ENCODE measurements around the gene HOXB9.
A peak's percentile ranks its signal among the peaks of the same experiment; 100 is the strongest.

The HOXB9 gene

DNA sequence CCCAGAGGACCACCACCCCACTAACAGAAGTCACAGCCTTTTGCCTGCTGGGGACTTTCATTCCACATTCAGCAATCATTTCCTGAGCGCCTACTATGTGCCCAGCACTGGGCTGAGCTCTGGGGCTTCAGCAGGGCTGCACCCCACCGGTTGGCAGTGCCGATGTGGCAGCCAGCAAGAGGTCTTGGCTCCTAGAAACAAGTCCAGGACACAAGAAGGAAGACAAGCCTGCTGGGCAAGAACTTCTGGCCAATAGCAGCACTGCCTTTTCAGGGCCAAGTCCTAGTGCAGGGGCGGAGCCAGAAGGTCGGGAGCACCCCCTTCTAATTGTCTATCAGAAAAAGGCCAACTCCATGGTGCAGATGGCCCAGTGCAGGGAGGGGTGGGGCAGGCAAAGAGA lies 13.0 kb upstream of the HOXB9 start:
- DNase-seq (ENCODE audit: low spot score): peak; percentile 47

DNA sequence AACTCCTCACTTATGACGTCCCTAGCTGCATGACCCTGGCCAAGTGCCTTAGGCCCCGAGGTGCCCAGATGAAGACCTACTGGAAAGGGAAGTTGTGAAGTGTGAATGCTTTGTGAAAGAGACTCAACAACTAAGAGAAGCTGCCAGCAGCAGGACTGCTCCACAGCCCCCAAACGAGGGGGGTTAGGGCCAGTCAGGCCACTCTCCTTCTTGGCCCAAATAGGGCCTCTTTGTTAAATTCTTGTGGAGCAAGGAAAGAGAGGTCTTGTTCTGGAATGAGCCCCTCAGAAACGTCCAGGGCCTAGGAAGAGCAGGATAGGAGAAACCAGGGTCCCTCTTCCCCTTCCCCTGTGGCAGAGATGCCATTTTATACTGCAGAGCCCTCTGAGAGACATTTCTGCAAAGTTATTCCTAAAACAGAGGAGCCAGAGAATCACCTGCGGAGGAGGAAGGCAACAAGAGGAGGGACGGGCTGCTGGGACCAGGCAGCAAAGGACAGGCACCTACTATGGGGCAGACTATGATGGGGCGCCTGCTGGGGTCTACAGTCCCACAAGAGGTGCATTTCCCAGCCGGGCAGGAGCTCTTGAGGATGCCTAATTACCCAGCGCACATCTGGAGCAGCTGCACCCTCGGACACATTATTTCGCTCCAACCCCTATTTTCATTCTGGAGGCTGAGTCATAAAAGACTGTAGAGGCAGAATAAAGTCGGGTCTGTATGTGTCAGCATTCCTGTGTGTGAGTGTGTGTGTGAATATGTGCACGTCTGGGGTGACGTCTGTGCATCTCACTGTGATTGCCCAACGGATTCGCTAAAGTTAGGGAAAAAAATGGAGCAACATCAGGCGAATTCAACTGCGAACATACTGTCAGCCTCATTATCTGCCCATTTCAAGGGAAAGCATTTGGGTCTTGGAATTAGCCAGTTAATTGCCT lies 11.4 kb upstream of the HOXB9 start:
- no peak for DNase-seq (ENCODE audit: low spot score)

- DNase-seq (ENCODE audit: low spot score): peak; percentile 97
These were observed 10.2 kb upstream of the HOXB9 start for GRCh38 chr17:48636177-48637018.

DNA sequence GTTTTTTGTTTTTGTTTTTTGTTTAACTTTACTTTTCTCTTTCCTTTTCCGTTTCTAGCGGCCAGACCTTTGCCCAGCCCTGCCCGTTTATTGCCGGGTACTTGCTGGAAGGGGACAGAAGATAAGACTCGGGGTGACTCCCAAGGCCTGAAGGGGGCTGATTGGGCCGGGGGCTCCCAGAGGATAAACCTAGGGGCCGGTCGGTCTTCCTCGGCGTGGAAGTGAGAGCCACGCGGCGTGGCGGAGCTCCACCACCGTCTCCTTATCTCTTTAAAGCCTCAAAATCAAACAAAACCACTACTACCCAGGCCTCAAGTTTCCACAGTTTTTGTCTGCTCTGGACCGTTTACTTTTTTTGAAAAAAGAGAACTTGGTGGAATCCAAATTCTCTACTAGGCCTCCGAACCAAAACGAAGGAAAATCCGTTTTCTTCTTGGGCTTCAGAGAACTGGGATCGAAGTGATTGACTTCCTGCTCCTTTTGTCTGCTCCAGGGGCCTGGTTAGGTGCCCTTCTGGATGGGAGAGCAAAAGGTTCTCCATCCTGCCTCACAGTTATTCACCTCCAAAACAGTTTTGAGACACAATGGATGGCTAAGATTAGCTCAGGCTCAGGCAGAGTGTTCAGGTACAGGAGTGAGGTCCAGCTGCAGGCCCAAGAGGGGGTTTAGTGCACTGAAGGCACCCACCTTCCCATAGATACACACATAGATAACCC lies 8.5 kb upstream of the HOXB9 start:
- no peak for DNase-seq (ENCODE audit: low spot score)

- DNase-seq (ENCODE audit: low spot score): no peak
These were observed 7.1 kb upstream of the HOXB9 start for GRCh38 chr17:48633266-48633677.

GRCh38 chr17:48632579-48633265 lies 6.6 kb upstream of the HOXB9 start:
- no peak for DNase-seq (ENCODE audit: low spot score)

- no peak for DNase-seq (ENCODE audit: low spot score)
These were observed 5.8 kb upstream of the HOXB9 start for GRCh38 chr17:48631693-48632578.

GRCh38 chr17:48630925-48631692 lies 5.0 kb upstream of the HOXB9 start:
- DNase-seq (ENCODE audit: low spot score): no peak

- no peak for DNase-seq (ENCODE audit: low spot score)
These were observed 4.1 kb upstream of the HOXB9 start for GRCh38 chr17:48630009-48630924.

DNA sequence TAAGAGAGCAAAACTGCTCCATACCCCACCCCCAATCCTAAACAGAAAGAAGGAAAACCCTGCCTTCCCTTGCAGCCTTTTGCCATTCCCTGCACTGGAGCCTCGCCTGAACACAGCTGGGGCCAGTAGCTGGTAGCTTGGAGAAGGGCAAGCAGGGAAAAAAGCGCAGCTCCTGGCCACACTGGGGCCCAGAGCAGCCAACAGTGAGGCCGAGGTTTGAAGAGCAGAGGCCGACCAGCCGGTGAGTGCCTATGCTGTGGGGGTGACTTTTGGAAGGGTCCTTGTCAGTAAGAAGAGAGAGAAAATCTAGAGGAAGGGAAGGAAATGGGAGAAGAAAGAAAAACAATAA lies 3.2 kb upstream of the HOXB9 start:
- DNase-seq (ENCODE audit: low spot score): no peak

GRCh38 chr17:48628649-48629410 lies 2.7 kb upstream of the HOXB9 start:
- no peak for DNase-seq (ENCODE audit: low spot score)

DNA sequence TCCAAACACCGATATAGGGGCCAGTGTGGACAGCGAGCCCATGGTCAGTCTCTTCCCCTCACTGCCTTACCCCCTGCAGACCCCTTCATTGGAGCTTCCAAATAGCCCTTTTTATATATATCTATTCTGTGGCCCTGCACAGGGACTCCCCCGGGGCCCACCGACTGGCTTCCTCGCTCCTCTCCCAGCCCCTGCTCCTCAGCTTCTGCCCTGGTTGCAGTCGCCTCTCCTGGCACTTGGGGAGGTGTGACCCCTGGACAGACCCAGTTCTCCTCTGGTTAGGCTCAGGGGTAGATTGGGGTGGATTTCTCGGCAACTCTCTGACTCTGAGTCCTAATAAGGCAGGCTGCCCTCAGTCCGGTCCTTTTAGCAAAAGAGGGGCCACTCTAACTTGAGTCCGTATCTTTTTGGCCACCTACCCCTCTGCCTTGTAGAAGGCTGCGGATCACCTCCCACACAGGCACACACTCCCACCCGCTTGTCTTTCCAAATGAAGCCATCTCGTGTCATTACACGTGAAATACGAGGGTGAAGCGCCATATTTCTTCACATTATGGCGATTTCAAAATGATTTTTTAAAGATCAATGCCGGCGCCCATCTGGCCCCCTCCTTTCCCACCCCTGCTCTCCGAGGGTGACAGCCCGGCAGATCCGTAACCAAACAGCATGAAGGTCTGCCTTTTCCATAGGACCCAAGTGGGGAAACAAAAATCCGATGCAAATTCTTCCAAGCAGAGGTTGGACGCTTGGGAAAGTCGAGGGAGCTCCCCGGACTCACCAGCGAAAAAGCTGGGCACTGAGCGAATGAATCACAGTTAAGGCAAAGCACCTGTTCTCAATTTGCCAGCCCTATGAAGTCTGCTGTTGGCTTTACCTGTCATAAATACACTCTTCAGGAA lies 1.7 kb upstream of the HOXB9 start:
- no peak for DNase-seq (ENCODE audit: low spot score)

DNA sequence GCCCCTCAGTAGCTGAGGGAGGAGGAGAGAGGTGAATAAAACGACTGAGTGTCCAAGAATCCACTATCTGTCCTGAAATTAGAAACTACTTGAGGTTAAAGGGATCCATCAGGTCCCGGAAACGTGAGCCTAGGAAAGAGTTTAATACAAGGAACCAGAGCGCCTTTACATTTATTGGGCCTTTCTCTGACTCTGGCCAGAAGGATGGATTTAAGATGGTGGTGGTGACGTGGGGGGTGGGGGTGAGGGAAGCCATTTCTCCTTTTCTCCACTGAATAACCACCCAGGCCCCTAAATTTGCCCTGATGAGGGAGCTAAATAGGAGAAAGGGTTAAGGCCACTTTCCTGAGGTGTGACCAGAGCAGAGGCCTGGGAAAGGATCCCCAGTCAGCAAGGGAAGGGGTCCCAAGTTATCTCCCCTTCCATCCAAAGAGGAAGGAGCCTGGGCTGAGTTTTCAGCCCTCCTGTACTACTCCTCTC lies 1.0 kb upstream of the HOXB9 start:
- DNase-seq (ENCODE audit: low spot score): no peak

DNA sequence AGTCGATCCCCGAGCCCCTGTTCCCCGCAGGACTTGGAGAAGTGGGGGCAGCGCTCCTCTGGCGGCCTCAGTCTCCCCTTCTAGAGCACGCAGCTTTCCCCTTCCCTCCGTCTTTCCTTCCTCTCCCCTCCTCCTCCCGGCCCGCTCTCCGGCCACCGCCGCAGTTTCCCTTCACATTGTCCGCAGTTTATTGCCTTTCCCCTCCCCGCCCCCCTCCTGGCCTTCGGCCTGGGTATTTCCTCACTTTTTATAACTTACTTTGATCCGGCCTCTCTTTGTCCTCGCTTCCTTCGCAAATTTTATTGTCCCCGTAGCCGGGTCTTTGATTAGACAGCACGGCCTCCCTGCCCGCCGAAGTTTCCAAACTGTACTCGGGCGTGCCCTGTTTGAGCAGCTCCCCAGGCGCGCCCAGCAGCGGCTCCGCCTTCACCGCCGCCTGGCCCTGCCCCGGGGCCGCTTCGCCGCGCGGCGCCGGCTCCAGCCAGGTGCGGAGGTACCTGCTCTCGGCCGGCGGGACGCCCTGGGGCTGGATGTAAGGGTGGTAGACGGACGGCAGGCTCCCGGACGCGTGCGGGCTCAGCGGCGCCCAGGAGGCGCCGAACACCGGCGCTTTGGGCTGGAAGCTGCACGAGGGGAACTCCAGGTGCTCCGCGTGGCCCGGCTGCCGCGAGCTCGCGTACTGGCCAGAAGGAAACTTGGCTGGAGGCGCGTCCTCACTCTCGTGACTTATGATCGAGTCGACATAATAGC lies 488 bp downstream of the HOXB9 start:
- DNase-seq (ENCODE audit: low spot score): peak; percentile 80

- DNase-seq (ENCODE audit: low spot score): peak; percentile 75
These were observed 1.3 kb downstream of the HOXB9 start for GRCh38 chr17:48624544-48625494.

Measured in iPS-NIHi11 (cell line).